Spinal cord (tissue), 10 donors: Measurements from ENCODE around the gene MAML3. TPM values are rescaled to one million over a fixed set of nuclear protein-coding genes. Genes with fewer than 3 reads are reported as not detected.

Source experiments
- DNase-seq, 6 donors: peaks; one replicate each; pipeline versions ENCODE4 v3.0.0 to v3.0.0-alpha.2; 2013 to 2015; ENCODE audit warnings: low spot score in 6 of 6, low read depth in 4 of 6
- H3K27ac ChIP-seq: one replicate; pipeline ENCODE4 v1.5.1; 2013; ENCODE audit warnings: low read depth, low read length, control low read depth
- H3K27me3 ChIP-seq: one replicate; pipeline ENCODE4 v1.6.1; 2013; ENCODE audit warnings: low read length; ENCODE audit not compliant: control insufficient read depth, insufficient read depth
- H3K36me3 ChIP-seq: one replicate; pipeline ENCODE4 v1.6.1; 2013; ENCODE audit warnings: low read length; ENCODE audit not compliant: control insufficient read depth, insufficient read depth
- H3K4me1 ChIP-seq: one replicate; pipeline ENCODE4 v1.6.1; 2013; ENCODE audit warnings: low read length; ENCODE audit not compliant: control insufficient read depth, insufficient read depth
- H3K4me3 ChIP-seq: one replicate; pipeline ENCODE4 v1.5.1; 2013; ENCODE audit warnings: low read depth, low read length, control low read depth
- H3K9me3 ChIP-seq: one replicate; pipeline ENCODE4 v1.6.1; 2013; ENCODE audit warnings: low read length; ENCODE audit not compliant: control insufficient read depth, insufficient read depth
- WGBS: methylation state at CpG from one replicate; pipeline ENCODE4 v1.1.5; 2013; ENCODE audit warnings: missing lambda C conversion rate; ENCODE audit not compliant: insufficient coverage; 5-methylcytosine and 5-hydroxymethylcytosine counted together
- polyA plus RNA-seq, 2 donors: library from polyadenylated mRNA; unstranded; fragments of 120-200 nt; gene quantifications; one replicate each; pipeline ENCODE4 v1.2.1, GENCODE V29; 2013; ENCODE audit not compliant: insufficient read length in 2 of 2
- total RNA-seq, 2 donors: library from RNA; depleted of rRNA in 1 of 2; stranded (reverse); fragments of 120-200 nt in 1 of 2; fragments of >200 nt in 1 of 2; gene quantifications; one replicate each; pipeline versions ENCODE4 v1.2.3 to v1.2.4, GENCODE V29; 2013 to 2014
- donor health status: healthy.

The MAML3 gene
- total and polyA plus RNA-seq, 4 donors = 6.0 to 11.0 (median 8.2) TPM

- H3K4me3 ChIP-seq = no peak overlapping the region
- H3K9me3 ChIP-seq = no peaks in the 10 kb centered on the region
- no peaks in the 10 kb centered on the region for H3K36me3 ChIP-seq
- H3K4me1 ChIP-seq = peaks cover 12% of the 10 kb centered on the region
- no CpG with 5 or more reads among the region's 4 CpGs for WGBS
- no peak overlapping the region for H3K27ac ChIP-seq
- no peaks in the 10 kb centered on the region for H3K27me3 ChIP-seq
- no peak for DNase-seq
Measured at GRCh38 chr4:139899346-139899745, 254.6 kb downstream of the MAML3 start.

- H3K36me3 ChIP-seq = no peaks in the 10 kb centered on the region
- no peak overlapping the region for H3K27ac ChIP-seq
- H3K27me3 ChIP-seq = no peaks in the 10 kb centered on the region
- WGBS = no CpG with 5 or more reads among the region's 3 CpGs
- no peaks in the 10 kb centered on the region for H3K9me3 ChIP-seq
- DNase-seq = no peak
- H3K4me1 ChIP-seq = peaks cover 12% of the 10 kb centered on the region
- H3K4me3 ChIP-seq = no peak overlapping the region
Measured at GRCh38 chr4:139898293-139898692, 255.7 kb downstream of the MAML3 start.

- Histone ChIP-seq H3K4me1 (no peaks in the 10 kb centered on the region), H3K36me3 (no peaks in the 10 kb centered on the region), H3K27ac (no peak overlapping the region), H3K27me3 (no peaks in the 10 kb centered on the region), H3K9me3 (no peaks in the 10 kb centered on the region), H3K4me3 (no peak overlapping the region)
- 70% methylated on average over 4 of the region's 6 CpGs for WGBS
- peak in 1 of 6 donors; percentile 71 for DNase-seq
Measured at GRCh38 chr4:139896091-139896604, 257.8 kb downstream of the MAML3 start.

GRCh38 chr4:139893801-139894200, 260.2 kb downstream of the MAML3 start:
- Histone ChIP-seq H3K9me3 (no peaks in the 10 kb centered on the region), H3K27me3 (no peaks in the 10 kb centered on the region), H3K27ac (no peak overlapping the region), H3K4me3 (no peak overlapping the region), H3K4me1 (peaks cover 5% of the 10 kb centered on the region), H3K36me3 (no peaks in the 10 kb centered on the region)
- DNase-seq = no peak
- 63% methylated on average over 4 of the region's 4 CpGs for WGBS

- 100% methylated on average over 2 of the region's 5 CpGs for WGBS
- H3K36me3 ChIP-seq = no peaks in the 10 kb centered on the region
- no peaks in the 10 kb centered on the region for H3K27me3 ChIP-seq
- no peak for DNase-seq
- peaks cover 5% of the 10 kb centered on the region for H3K4me1 ChIP-seq
- no peaks in the 10 kb centered on the region for H3K9me3 ChIP-seq
- H3K27ac ChIP-seq = no peak overlapping the region
- no peak overlapping the region for H3K4me3 ChIP-seq
Measured at GRCh38 chr4:139892973-139893736, 260.8 kb downstream of the MAML3 start.

- no peaks in the 10 kb centered on the region for H3K9me3 ChIP-seq
- no peaks in the 10 kb centered on the region for H3K36me3 ChIP-seq
- WGBS = 96% methylated on average over 4 of the region's 8 CpGs
- H3K4me3 ChIP-seq = no peak overlapping the region
- peaks cover 9% of the 10 kb centered on the region for H3K4me1 ChIP-seq
- no peak overlapping the region for H3K27ac ChIP-seq
- no peaks in the 10 kb centered on the region for H3K27me3 ChIP-seq
- DNase-seq = no peak
Measured at GRCh38 chr4:139890816-139891215, 263.2 kb downstream of the MAML3 start.

GRCh38 chr4:139889901-139890300, 264.1 kb downstream of the MAML3 start:
- no peak for DNase-seq
- Histone ChIP-seq H3K4me1 (peaks cover 9% of the 10 kb centered on the region), H3K9me3 (no peaks in the 10 kb centered on the region), H3K36me3 (no peaks in the 10 kb centered on the region), H3K4me3 (no peak overlapping the region), H3K27ac (no peak overlapping the region), H3K27me3 (no peaks in the 10 kb centered on the region)
- 97% methylated on average over 6 of the region's 6 CpGs for WGBS

GRCh38 chr4:139889264-139889663, 264.7 kb downstream of the MAML3 start:
- Histone ChIP-seq H3K9me3 (no peaks in the 10 kb centered on the region), H3K4me1 (peaks cover 9% of the 10 kb centered on the region), H3K27ac (no peak overlapping the region), H3K27me3 (no peaks in the 10 kb centered on the region), H3K36me3 (no peaks in the 10 kb centered on the region), H3K4me3 (no peak overlapping the region)
- DNase-seq = no peak
- 78% methylated on average over 8 of the region's 8 CpGs for WGBS

GRCh38 chr4:139887962-139888735, 265.8 kb downstream of the MAML3 start:
- Histone ChIP-seq H3K9me3 (no peaks in the 10 kb centered on the region), H3K27ac (no peak overlapping the region), H3K4me3 (no peak overlapping the region), H3K4me1 (peaks cover 9% of the 10 kb centered on the region), H3K27me3 (no peaks in the 10 kb centered on the region), H3K36me3 (no peaks in the 10 kb centered on the region)
- DNase-seq = no peak
- 71% methylated on average over 3 of the region's 6 CpGs for WGBS
